Ishikawa (cell line): ENCODE data around the gene DNAJA4.

ENCODE experiments used
- CEBPB ChIP-seq: IDR thresholded peaks from 2 replicates; pipeline ENCODE4 v1.6.1; 2012
- CREB1 ChIP-seq: IDR thresholded peaks from 2 replicates; pipeline ENCODE4 v1.6.1; 2012; ENCODE audit warnings: low read depth
- EGR1 ChIP-seq: IDR thresholded peaks from 2 replicates; pipeline ENCODE4 v1.6.1; 2012
- EP300 ChIP-seq: IDR thresholded peaks from 2 replicates; pipeline ENCODE4 v1.6.1; 2012; ENCODE audit warnings: borderline replicate concordance
- FOXM1 ChIP-seq: IDR thresholded peaks from 2 replicates; pipeline ENCODE4 v1.6.1; 2012; ENCODE audit warnings: low read depth, borderline replicate concordance
- NFIC ChIP-seq: IDR thresholded peaks from 2 replicates; pipeline ENCODE4 v1.6.1; 2012
- RAD21 ChIP-seq: IDR thresholded peaks from 2 replicates; pipeline ENCODE4 v1.6.1; 2012; ENCODE audit warnings: low read depth
- TAF1 ChIP-seq: IDR thresholded peaks from 2 replicates; pipeline ENCODE4 v1.6.1; 2012; ENCODE audit warnings: low read depth, mild to moderate bottlenecking
- TCF12 ChIP-seq: IDR thresholded peaks from 2 replicates; pipeline ENCODE4 v1.6.1; 2012; ENCODE audit warnings: low read depth
- TEAD4 ChIP-seq: IDR thresholded peaks from 2 replicates; pipeline ENCODE4 v1.6.1; 2012
- YY1 ChIP-seq: IDR thresholded peaks from 2 replicates; pipeline ENCODE4 v1.6.1; 2012; ENCODE audit warnings: low read depth
- ZBTB7A ChIP-seq: IDR thresholded peaks from 2 replicates; pipeline ENCODE4 v1.6.1; 2012; ENCODE audit warnings: low read depth
- TF ChIP-seq, protein P1 (sequence below): IDR thresholded peaks from 2 replicates; pipeline ENCODE4 v1.6.1; 2012; ENCODE audit warnings: low read depth, mild to moderate bottlenecking
- TF ChIP-seq, protein P2 (sequence below): IDR thresholded peaks from 2 replicates; pipeline ENCODE4 v1.6.1; 2012
- TF ChIP-seq, protein P3 (sequence below): IDR thresholded peaks from 2 replicates; pipeline ENCODE4 v1.6.1; 2012

DNAJA4 gene

DNA sequence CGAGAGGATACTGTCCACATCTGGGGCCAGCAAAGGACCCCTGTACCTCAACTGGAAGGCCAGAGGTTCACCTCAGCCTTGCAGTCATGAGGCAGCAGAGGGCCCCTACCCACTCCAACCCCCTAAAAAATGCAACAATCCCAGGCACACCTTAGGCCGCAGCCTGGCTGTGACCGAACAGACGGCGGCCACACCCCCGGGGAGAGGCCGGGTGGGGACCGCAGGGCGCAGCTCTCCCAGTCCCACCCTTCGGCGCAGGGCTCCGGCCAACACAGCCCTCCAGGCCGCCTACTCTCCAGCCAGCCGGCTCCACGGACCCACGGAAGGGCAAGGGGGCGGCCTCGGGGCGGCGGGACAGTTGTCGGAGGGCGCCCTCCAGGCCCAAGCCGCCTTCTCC lies 457 bp upstream of the DNAJA4 start:
- TF ChIP-seq TAF1 = no peak
- TF ChIP-seq TEAD4 = no peak
- TF ChIP-seq CREB1 = no peak
- TF ChIP-seq, protein P1, sequence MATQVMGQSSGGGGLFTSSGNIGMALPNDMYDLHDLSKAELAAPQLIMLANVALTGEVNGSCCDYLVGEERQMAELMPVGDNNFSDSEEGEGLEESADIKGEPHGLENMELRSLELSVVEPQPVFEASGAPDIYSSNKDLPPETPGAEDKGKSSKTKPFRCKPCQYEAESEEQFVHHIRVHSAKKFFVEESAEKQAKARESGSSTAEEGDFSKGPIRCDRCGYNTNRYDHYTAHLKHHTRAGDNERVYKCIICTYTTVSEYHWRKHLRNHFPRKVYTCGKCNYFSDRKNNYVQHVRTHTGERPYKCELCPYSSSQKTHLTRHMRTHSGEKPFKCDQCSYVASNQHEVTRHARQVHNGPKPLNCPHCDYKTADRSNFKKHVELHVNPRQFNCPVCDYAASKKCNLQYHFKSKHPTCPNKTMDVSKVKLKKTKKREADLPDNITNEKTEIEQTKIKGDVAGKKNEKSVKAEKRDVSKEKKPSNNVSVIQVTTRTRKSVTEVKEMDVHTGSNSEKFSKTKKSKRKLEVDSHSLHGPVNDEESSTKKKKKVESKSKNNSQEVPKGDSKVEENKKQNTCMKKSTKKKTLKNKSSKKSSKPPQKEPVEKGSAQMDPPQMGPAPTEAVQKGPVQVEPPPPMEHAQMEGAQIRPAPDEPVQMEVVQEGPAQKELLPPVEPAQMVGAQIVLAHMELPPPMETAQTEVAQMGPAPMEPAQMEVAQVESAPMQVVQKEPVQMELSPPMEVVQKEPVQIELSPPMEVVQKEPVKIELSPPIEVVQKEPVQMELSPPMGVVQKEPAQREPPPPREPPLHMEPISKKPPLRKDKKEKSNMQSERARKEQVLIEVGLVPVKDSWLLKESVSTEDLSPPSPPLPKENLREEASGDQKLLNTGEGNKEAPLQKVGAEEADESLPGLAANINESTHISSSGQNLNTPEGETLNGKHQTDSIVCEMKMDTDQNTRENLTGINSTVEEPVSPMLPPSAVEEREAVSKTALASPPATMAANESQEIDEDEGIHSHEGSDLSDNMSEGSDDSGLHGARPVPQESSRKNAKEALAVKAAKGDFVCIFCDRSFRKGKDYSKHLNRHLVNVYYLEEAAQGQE = no peak
- TF ChIP-seq, protein P2, sequence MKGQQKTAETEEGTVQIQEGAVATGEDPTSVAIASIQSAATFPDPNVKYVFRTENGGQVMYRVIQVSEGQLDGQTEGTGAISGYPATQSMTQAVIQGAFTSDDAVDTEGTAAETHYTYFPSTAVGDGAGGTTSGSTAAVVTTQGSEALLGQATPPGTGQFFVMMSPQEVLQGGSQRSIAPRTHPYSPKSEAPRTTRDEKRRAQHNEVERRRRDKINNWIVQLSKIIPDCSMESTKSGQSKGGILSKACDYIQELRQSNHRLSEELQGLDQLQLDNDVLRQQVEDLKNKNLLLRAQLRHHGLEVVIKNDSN = no peak
- TF ChIP-seq, protein P3, sequence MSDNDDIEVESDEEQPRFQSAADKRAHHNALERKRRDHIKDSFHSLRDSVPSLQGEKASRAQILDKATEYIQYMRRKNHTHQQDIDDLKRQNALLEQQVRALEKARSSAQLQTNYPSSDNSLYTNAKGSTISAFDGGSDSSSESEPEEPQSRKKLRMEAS = no peak
- no peak for TF ChIP-seq CEBPB
- TF ChIP-seq TCF12 = no peak
- TF ChIP-seq FOXM1 = no peak
- TF ChIP-seq RAD21 = no peak
- no peak for TF ChIP-seq EP300

DNA sequence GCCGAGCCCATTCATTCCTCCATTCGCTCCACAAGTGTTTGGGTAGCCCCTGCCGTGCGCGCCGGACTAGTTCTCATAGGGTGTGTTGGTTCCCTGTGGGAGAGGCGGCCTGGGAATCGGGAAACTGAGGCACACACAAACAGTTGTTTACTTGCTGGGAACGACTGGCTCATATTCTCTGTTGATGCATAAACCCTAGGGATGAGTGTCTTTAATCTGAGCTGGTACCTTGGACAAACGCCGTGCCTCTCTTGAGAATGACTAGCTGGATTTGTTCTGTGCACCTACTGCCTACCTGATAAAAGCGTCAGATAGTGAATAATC lies 737 bp downstream of the DNAJA4 start:
- no peak for TF ChIP-seq ZBTB7A
- TF ChIP-seq, protein P1 = no peak
- TF ChIP-seq TEAD4 = no peak
- no peak for TF ChIP-seq YY1
- no peak for TF ChIP-seq EGR1
- no peak for TF ChIP-seq EP300

DNA sequence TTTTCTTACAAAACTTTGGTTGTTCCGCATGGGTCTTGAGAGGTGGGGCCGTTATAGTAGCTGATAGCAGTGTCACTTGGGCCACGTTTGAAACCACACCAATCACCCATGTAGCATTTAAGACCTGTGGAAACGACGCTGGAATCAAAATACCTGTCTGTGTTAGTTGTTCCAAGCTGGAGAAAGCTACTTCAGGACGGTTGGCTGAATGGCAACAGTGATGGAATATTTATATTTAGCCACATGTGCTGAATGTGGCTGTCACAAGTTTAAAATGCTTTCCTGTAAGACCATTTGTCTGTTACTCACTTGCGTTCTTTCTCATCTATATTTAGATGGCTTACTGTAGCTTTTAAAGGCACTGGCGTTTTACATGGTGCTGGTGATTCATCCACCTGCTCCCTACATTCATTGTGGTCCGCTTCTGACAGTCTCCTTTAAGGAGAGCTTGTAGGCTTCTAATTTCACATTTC lies 1.4 kb downstream of the DNAJA4 start:
- TF ChIP-seq NFIC = no peak
- TF ChIP-seq TAF1 = no peak
- TF ChIP-seq EGR1 = no peak
- TF ChIP-seq CEBPB = no peak
- TF ChIP-seq TCF12 = no peak
- TF ChIP-seq ZBTB7A = no peak
- TF ChIP-seq FOXM1 = no peak
- no peak for TF ChIP-seq TEAD4
- TF ChIP-seq, protein P3 = no peak
- TF ChIP-seq RAD21 = no peak
- TF ChIP-seq YY1 = no peak
- TF ChIP-seq, protein P1 = no peak

DNA sequence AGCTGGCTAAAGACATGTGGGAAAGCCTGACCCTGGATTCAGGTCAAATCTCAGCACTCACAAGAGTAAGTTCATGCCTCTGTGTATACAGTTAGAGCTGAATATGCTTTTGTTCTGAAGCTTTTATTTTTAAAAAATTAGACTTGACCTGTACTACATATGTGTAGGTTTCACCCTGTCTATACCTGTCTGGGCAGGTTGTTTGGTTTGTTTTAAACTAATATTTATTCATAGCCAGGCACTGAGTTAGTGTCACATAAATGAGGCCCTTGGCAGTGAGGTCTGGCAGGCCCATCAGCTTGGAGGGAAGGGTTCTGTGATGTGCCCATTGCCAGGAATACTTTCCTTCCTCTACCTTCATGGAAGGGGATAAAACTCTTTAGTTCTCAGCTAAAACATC lies 1.9 kb downstream of the DNAJA4 start:
- TF ChIP-seq, protein P1 = no peak
- no peak for TF ChIP-seq FOXM1
- no peak for TF ChIP-seq EP300
- no peak for TF ChIP-seq RAD21
- TF ChIP-seq ZBTB7A = no peak
- no peak for TF ChIP-seq TAF1
- TF ChIP-seq CREB1 = no peak
- TF ChIP-seq CEBPB = no peak
- TF ChIP-seq TEAD4 = no peak
